PC-3 (cell line): ENCODE data around the gene VCX2. TPM values are rescaled to one million over a fixed set of nuclear protein-coding genes. Genes with fewer than 3 reads are reported as not detected.
A peak's percentile ranks its signal among the peaks of the same experiment; 100 is the strongest.
"Not testable (repeated sequence)": the region's sequence is repeated elsewhere in the genome, so short reads cannot be mapped to it uniquely, and the experiment has no call there.

Experiments used
- ATAC-seq: fragments of 200-7000 bp; cut with Tn5 transposase; 2 replicates; pipeline ENCODE4 v1.9.1; 2020; ENCODE audit warnings: mild to moderate bottlenecking, moderate library complexity
- BruUV-seq: library from RNA; stranded (reverse); fragments of 400-500 nt; replicated peaks from 2 replicates; lab custom pipeline; 2021; lab: Mats Ljungman, UMichigan
- CTCF ChIA-PET: fragments of 300-600 bp; sonication (Branson Sonifier 250); formaldehyde crosslinking; loops from one replicate; lab custom pipeline; 2022; ENCODE audit warnings: antibody characterized with exemption; lab: Charles Lee
- POLR2A ChIA-PET: fragments of 300-600 bp; sonication (Branson Sonifier 250); formaldehyde crosslinking; loops from one replicate; lab custom pipeline; 2022; ENCODE audit warnings: antibody characterized with exemption; ENCODE audit not compliant: unreplicated experiment; lab: Charles Lee
- DNase-seq: peaks from one replicate; pipeline ENCODE4 v3.0.0-alpha.2; 2015
- H2AFZ ChIP-seq: fragments of 300-600 bp; sonication (generic); 2 replicates; pipeline ENCODE4 v1.6.0; 2016; ENCODE audit warnings: antibody characterized with exemption, low read length
- H3F3A ChIP-seq: fragments of 300-600 bp; sonication (generic); one replicate; pipeline ENCODE4 v1.6.0; 2017; ENCODE audit warnings: antibody characterized with exemption, low read length, control low read depth, mild to moderate bottlenecking; ENCODE audit not compliant: unreplicated experiment
- H3K27ac ChIP-seq: fragments of 300-600 bp; sonication (generic); 2 replicates; pipeline ENCODE4 v1.5.1; 2016; ENCODE audit warnings: mild to moderate bottlenecking, low read length
- H3K27me3 ChIP-seq: fragments of 300-600 bp; sonication (generic); 2 replicates; pipeline ENCODE4 v1.6.1; 2016; ENCODE audit warnings: low read length, mixed read lengths
- H3K36me3 ChIP-seq: fragments of 300-600 bp; sonication (generic); 2 replicates; pipeline ENCODE4 v1.6.1; 2016; ENCODE audit warnings: low read depth, mixed run types, low read length, mixed read lengths
- H3K4me1 ChIP-seq: fragments of 300-600 bp; sonication (generic); 2 replicates; pipeline ENCODE4 v1.5.1; 2016; ENCODE audit warnings: low read length; ENCODE audit not compliant: insufficient read depth
- H3K4me2 ChIP-seq: fragments of 300-600 bp; sonication (generic); 2 replicates; pipeline ENCODE4 v1.6.0; 2016; ENCODE audit warnings: low read length
- H3K4me3 ChIP-seq: fragments of 300-600 bp; sonication (generic); 2 replicates; pipeline ENCODE4 v1.5.1; 2016; ENCODE audit warnings: mild to moderate bottlenecking, low read length, mixed read lengths
- H3K79me2 ChIP-seq: fragments of 300-600 bp; sonication (generic); 2 replicates; pipeline ENCODE4 v1.6.1; 2017; ENCODE audit warnings: low read length, mixed read lengths
- H3K9ac ChIP-seq: fragments of 300-600 bp; sonication (generic); 2 replicates; pipeline ENCODE4 v1.6.0; 2016; ENCODE audit warnings: mild to moderate bottlenecking, low read length
- H3K9me2 ChIP-seq: fragments of 300-600 bp; sonication (generic); replicated peaks from 2 replicates; pipeline ENCODE4 v1.6.1; 2016; ENCODE audit warnings: mixed run types, low read length, mixed read lengths
- H3K9me3 ChIP-seq: fragments of 300-600 bp; sonication (generic); 2 replicates; pipeline ENCODE4 v1.6.1; 2016; ENCODE audit warnings: low read length, mixed read lengths
- H4K20me1 ChIP-seq: fragments of 300-600 bp; sonication (generic); 2 replicates; pipeline ENCODE4 v1.6.1; 2016; ENCODE audit warnings: low read length, mixed read lengths
- CTCF ChIP-seq: fragments of 300-600 bp; sonication (generic); conservative IDR thresholded peaks from 2 replicates; pipeline ENCODE4 v1.5.1; 2017; ENCODE audit warnings: antibody characterized with exemption, low read depth, mild to moderate bottlenecking, low read length
- EZH2 ChIP-seq: fragments of 300-600 bp; sonication (generic); IDR thresholded peaks from one replicate; pipeline ENCODE4 v1.6.1; 2017; ENCODE audit warnings: antibody characterized with exemption, mild to moderate bottlenecking, low read length; ENCODE audit not compliant: unreplicated experiment
- EZH2phosphoT487 ChIP-seq: fragments of 300-600 bp; sonication (generic); IDR thresholded peaks from 2 replicates; pipeline ENCODE4 v1.6.1; 2018; ENCODE audit warnings: mild to moderate bottlenecking, antibody characterized with exemption, low read length, borderline replicate concordance
- intact Hi-C: fragments of 100-400 bp; cut with micrococcal nuclease; formaldehyde crosslinking; loops from 2 replicates; pipeline ENCODE4 v1.9.0; 2023
- total RNA-seq: library from RNA; depleted of rRNA; stranded (reverse); fragments of >200 nt; gene quantifications from 2 replicates; pipeline ENCODE4 v1.2.3, GENCODE V29; 2014

VCX2 gene
- total RNA-seq, 1 experiment from 2014 or later, result not detected

- POLR2A ChIA-PET, result no interaction called here
- Histone ChIP-seq H3K27ac (no peak overlapping the region), H3K4me3 (no peak overlapping the region), H3F3A (no peaks in the 10 kb centered on the region), H4K20me1 (no peaks in the 10 kb centered on the region), H3K9me3 (no peaks in the 10 kb centered on the region), H3K79me2 (no peaks in the 10 kb centered on the region), H3K4me2 (no peak overlapping the region), H3K36me3 (no peaks in the 10 kb centered on the region), H3K4me1 (peaks cover 15% of the 10 kb centered on the region; the same call in 1 of the 2 replicates), H2AFZ (no peak overlapping the region), H3K9me2 (no peaks in the 10 kb centered on the region), H3K27me3 (no peaks in the 10 kb centered on the region), H3K9ac (no peak overlapping the region)
- BruUV-seq, result no TSS peak
- no peak for TF ChIP-seq CTCF
- CTCF ChIA-PET, result no interaction called here
- intact Hi-C loops, result no loop called here
- no peak for ATAC-seq
- DNase-seq, result no peak
These were observed 18.2 kb upstream of the VCX2 start for GRCh38 chrX:8189096-8189830.

- H3K9me3 ChIP-seq, result no peaks in the 10 kb centered on the region
- no peak for TF ChIP-seq EZH2phosphoT487
- no peak for TF ChIP-seq CTCF
- TF ChIP-seq EZH2, result no peak
- ChIA-PET CTCF (no interaction called here), POLR2A (no interaction called here)
- H3K36me3 ChIP-seq, result no peaks in the 10 kb centered on the region
- BruUV-seq, result no TSS peak
- intact Hi-C loops, result loop anchor here (5.0 kb wide), 1 partner anchor 554 kb away; no protein-coding TSS in a partner anchor
- H3F3A ChIP-seq, result no peaks in the 10 kb centered on the region
- H3K4me3 ChIP-seq, result no peak overlapping the region
- no peaks in the 10 kb centered on the region for H3K4me1 ChIP-seq
- no peak for ATAC-seq
- H3K79me2 ChIP-seq, result no peaks in the 10 kb centered on the region
- H3K9ac ChIP-seq, result no peak overlapping the region
- no peak overlapping the region for H3K4me2 ChIP-seq
- H3K27ac ChIP-seq, result no peak overlapping the region
- no peak overlapping the region for H2AFZ ChIP-seq
- H3K27me3 ChIP-seq, result no peaks in the 10 kb centered on the region
- H4K20me1 ChIP-seq, result no peaks in the 10 kb centered on the region
- no peak for DNase-seq
- no peaks in the 10 kb centered on the region for H3K9me2 ChIP-seq
These were observed 12.3 kb upstream of the VCX2 start for GRCh38 chrX:8183346-8183745.

- no peaks in the 10 kb centered on the region for H4K20me1 ChIP-seq
- H3K4me1 ChIP-seq, result no peaks in the 10 kb centered on the region
- no peak overlapping the region for H2AFZ ChIP-seq
- H3K9ac ChIP-seq, result no peak overlapping the region
- H3K4me3 ChIP-seq, result no peak overlapping the region
- H3K27me3 ChIP-seq, result no peaks in the 10 kb centered on the region
- no peak overlapping the region for H3K27ac ChIP-seq
- H3K9me3 ChIP-seq, result no peaks in the 10 kb centered on the region
- no peaks in the 10 kb centered on the region for H3K36me3 ChIP-seq
- BruUV-seq, result no TSS peak
- ATAC-seq (no peak), DNase-seq (peak; percentile 49)
- intact Hi-C loops, result loop anchor here (2.0 to 5.0 kb wide), 2 partner anchors 183 to 558 kb away; no protein-coding TSS in a partner anchor
- ChIA-PET POLR2A (no interaction called here), CTCF (no interaction called here)
- TF ChIP-seq CTCF (peak; percentile 43; the same call in 1 of the 2 replicates), EZH2phosphoT487 (no peak)
- H3K4me2 ChIP-seq, result no peak overlapping the region
- H3K9me2 ChIP-seq, result no peaks in the 10 kb centered on the region
- H3F3A ChIP-seq, result no peaks in the 10 kb centered on the region
- no peaks in the 10 kb centered on the region for H3K79me2 ChIP-seq
These were observed 8.6 kb upstream of the VCX2 start for GRCh38 chrX:8179656-8180055.

- not testable (repeated sequence) for H3F3A ChIP-seq
These were observed 17.1 kb downstream of the VCX2 start for GRCh38 chrX:8154011-8154410.

More at GRCh38 chrX:8154011-8154410, 17.1 kb downstream of the VCX2 start:
- DNase-seq, result peak; percentile 17
- H3K9me2 ChIP-seq, POLR2A ChIA-PET, H3K27me3 ChIP-seq, H4K20me1 ChIP-seq, H3K9ac ChIP-seq, H3K36me3 ChIP-seq, ATAC-seq, H3K27ac ChIP-seq, CTCF ChIA-PET, H3K4me2 ChIP-seq, H3K9me3 ChIP-seq, H3K79me2 ChIP-seq, H2AFZ ChIP-seq, H3K4me3 ChIP-seq, intact Hi-C loops, BruUV-seq, H3K4me1 ChIP-seq: not testable (repeated sequence)
